CD4-positive, alpha-beta memory T cell (primary cell): ENCODE measurements around the gene SAV1. TPM values are rescaled to one million over a fixed set of nuclear protein-coding genes. Genes with fewer than 3 reads are reported as not detected.
"Not testable (repeated sequence)": the region's sequence is repeated elsewhere in the genome, so short reads cannot be mapped to it uniquely, and the experiment has no call there.

Source experiments
- CTCF ChIA-PET: fragments of 350-600 bp; sonication (Branson Sonifier 250); formaldehyde crosslinking; loops from one replicate; lab custom pipeline; 2021; ENCODE audit warnings: inconsistent platforms; ENCODE audit not compliant: partially characterized antibody; lab: Charles Lee
- POLR2A ChIA-PET: fragments of 350-600 bp; sonication (Branson Sonifier 250); formaldehyde crosslinking; loops from one replicate; lab custom pipeline; 2021; ENCODE audit not compliant: partially characterized antibody; lab: Charles Lee
- DNase-seq, 5 donors: peaks; one replicate each; pipeline versions ENCODE4 v3.0.0 to v3.0.0-alpha.2; 2020 to 2022; ENCODE audit warnings: mixed read lengths in 1 of 5
- H3K27ac ChIP-seq: one replicate; pipeline ENCODE4 v1.7.0; 2013; ENCODE audit warnings: low read depth, low read length
- H3K27me3 ChIP-seq: 2 replicates; pipeline ENCODE4 v1.7.0; 2013; ENCODE audit warnings: mild to moderate bottlenecking, low read length, moderate library complexity; ENCODE audit not compliant: insufficient read depth
- H3K36me3 ChIP-seq: 2 replicates; pipeline ENCODE4 v1.7.0; 2013; ENCODE audit warnings: mild to moderate bottlenecking, low read length, moderate library complexity; ENCODE audit not compliant: insufficient read depth
- H3K4me1 ChIP-seq: 2 replicates; pipeline ENCODE4 v1.7.0; 2013; ENCODE audit warnings: mild to moderate bottlenecking, low read length, moderate library complexity; ENCODE audit not compliant: insufficient read depth
- H3K4me3 ChIP-seq, 2 donors: one replicate each; pipeline ENCODE4 v1.7.0; 2013; ENCODE audit warnings: low read length in 2 of 2, mild to moderate bottlenecking in 1 of 2
- H3K9me3 ChIP-seq, 2 donors: one replicate each; pipeline ENCODE4 v1.7.0; 2013; ENCODE audit warnings: low read length in 2 of 2, control low read depth in 1 of 2; ENCODE audit not compliant: control insufficient read depth in 1 of 2
- H3K27ac Mint-ChIP-seq, 7 donors: one replicate each; pipeline ENCODE4 v1.8.0; 2020 to 2021; ENCODE audit warnings: mixed read lengths in 7 of 7, mild to moderate bottlenecking in 6 of 7, inconsistent platforms in 3 of 7, moderate library complexity in 3 of 7
- H3K27me3 Mint-ChIP-seq, 2 donors: one replicate each; pipeline ENCODE4 v1.8.0; 2020 to 2021; ENCODE audit warnings: mixed read lengths in 2 of 2
- H3K36me3 Mint-ChIP-seq, 2 donors: one replicate each; pipeline ENCODE4 v1.8.0; 2020 to 2021; ENCODE audit warnings: mixed read lengths in 2 of 2, inconsistent platforms in 1 of 2, mild to moderate bottlenecking in 1 of 2
- H3K4me1 Mint-ChIP-seq, 4 donors: one replicate each; pipeline ENCODE4 v1.8.0; 2020 to 2021; ENCODE audit warnings: mixed read lengths in 4 of 4, mild to moderate bottlenecking in 1 of 4
- H3K4me3 Mint-ChIP-seq, 8 donors: one replicate each; pipeline ENCODE4 v1.8.0; 2020 to 2021; ENCODE audit warnings: mixed read lengths in 8 of 8, mild to moderate bottlenecking in 7 of 8, moderate library complexity in 6 of 8, inconsistent platforms in 3 of 8
- H3K9me3 Mint-ChIP-seq, 8 donors: one replicate each; pipeline ENCODE4 v1.8.0; 2020 to 2021; ENCODE audit warnings: mixed read lengths in 8 of 8, mild to moderate bottlenecking in 5 of 8, inconsistent platforms in 3 of 8, moderate library complexity in 1 of 8
- intact Hi-C: fragments of 100-400 bp; cut with micrococcal nuclease; formaldehyde crosslinking; loops from one replicate; pipeline ENCODE4 v1.15.1; 2023
- polyA plus RNA-seq, 2 donors: library from polyadenylated mRNA; unstranded; fragments of 300-500 nt; fragmentation: Illumina TruSeq; gene quantifications; one replicate each; pipeline ENCODE4 v1.2.3, GENCODE V29; 2021
- total RNA-seq, 2 experiments: library from RNA; stranded (reverse); gene quantifications; one replicate each; pipeline ENCODE4 v1.2.3, GENCODE V29; 2021

The SAV1 gene
- total and polyA plus RNA-seq, 4 experiments from 2014 or later, result 13.3 to 14.5 (median 14.0) TPM

GRCh38 chr14:50666772-50667683 lies 1.1 kb downstream of the SAV1 start:
- peak in 4 of 5 donors; percentile 43 to 68 (median 54) for DNase-seq
- H3K4me3 ChIP-seq, result peak overlapping the region; percentile 48 to 70
- Mint-ChIP-seq H3K4me1 (peaks cover 15 to 24% (median 21%) of the 10 kb centered on the region in 4 donors), H3K27me3 (no peaks in the 10 kb centered on the region), H3K9me3 (peaks cover 0 to 1% (median 0%) of the 10 kb centered on the region in 8 donors), H3K27ac (peak overlapping the region in 6 of 7 donors; percentile 89 to 95 (median 92)), H3K4me3 (peak overlapping the region in 2 of 8 donors; percentile 94 to 96), H3K36me3 (peaks cover 9 to 12% of the 10 kb centered on the region in 2 donors)
- ChIA-PET POLR2A (interaction anchor here (0.7 kb wide), 1 partner anchor 432 kb away, joined by 3 read pairs; no protein-coding TSS in a partner anchor), CTCF (interaction anchor here (1.2 to 1.3 kb wide), 2 partner anchors 124 to 135 kb away, joined by 3 read pairs; no protein-coding TSS in a partner anchor)
- peak overlapping the region; percentile 52 for H3K27ac ChIP-seq
- peaks cover 19% of the 10 kb centered on the region for H3K4me1 ChIP-seq
- H3K36me3 ChIP-seq, result no peaks in the 10 kb centered on the region
- no peaks in the 10 kb centered on the region for H3K9me3 ChIP-seq
- H3K27me3 ChIP-seq, result no peaks in the 10 kb centered on the region
- intact Hi-C loops, result loop anchor here (5.0 kb wide), 2 partner anchors 60 to 165 kb away; partner anchors contain the start of gene NIN

GRCh38 chr14:50665300-50665699 lies 2.8 kb downstream of the SAV1 start:
- H3K27me3 Mint-ChIP-seq, H3K9me3 ChIP-seq, H3K4me3 Mint-ChIP-seq, CTCF ChIA-PET, H3K9me3 Mint-ChIP-seq, H3K27me3 ChIP-seq, POLR2A ChIA-PET, H3K4me3 ChIP-seq, DNase-seq, H3K36me3 ChIP-seq, H3K27ac Mint-ChIP-seq, H3K27ac ChIP-seq: not testable (repeated sequence)
- Mint-ChIP-seq H3K36me3 (peaks cover 14 to 22% of the 10 kb centered on the region in 2 donors), H3K4me1 (peaks cover 15 to 25% (median 21%) of the 10 kb centered on the region in 4 donors)
- intact Hi-C loops, result loop anchor here (5.0 kb wide), 2 partner anchors 62 to 167 kb away; partner anchors contain the start of gene NIN
- H3K4me1 ChIP-seq, result peaks cover 19% of the 10 kb centered on the region

GRCh38 chr14:50664579-50664978 lies 3.5 kb downstream of the SAV1 start:
- H3K27ac Mint-ChIP-seq, H3K9me3 ChIP-seq, intact Hi-C loops, H3K4me3 Mint-ChIP-seq, H3K9me3 Mint-ChIP-seq, H3K27ac ChIP-seq, H3K36me3 ChIP-seq, DNase-seq, H3K4me3 ChIP-seq, POLR2A ChIA-PET, H3K27me3 Mint-ChIP-seq, H3K27me3 ChIP-seq, CTCF ChIA-PET: not testable (repeated sequence)
- H3K4me1 Mint-ChIP-seq, result peaks cover 15 to 29% (median 24%) of the 10 kb centered on the region in 4 donors
- H3K4me1 ChIP-seq, result peaks cover 19% of the 10 kb centered on the region
- H3K36me3 Mint-ChIP-seq, result peaks cover 17 to 22% of the 10 kb centered on the region in 2 donors

- Mint-ChIP-seq H3K27ac (peak overlapping the region in 1 of 7 donors; percentile 66), H3K4me1 (peaks cover 7 to 19% (median 11%) of the 10 kb centered on the region in 4 donors), H3K9me3 (no peaks in the 10 kb centered on the region), H3K4me3 (no peak overlapping the region), H3K27me3 (no peaks in the 10 kb centered on the region), H3K36me3 (peaks cover 11 to 18% of the 10 kb centered on the region in 2 donors)
- CTCF ChIA-PET, result no interaction called here
- no peak overlapping the region for H3K4me3 ChIP-seq
- no peaks in the 10 kb centered on the region for H3K9me3 ChIP-seq
- H3K27me3 ChIP-seq, result no peaks in the 10 kb centered on the region
- POLR2A ChIA-PET, result interaction anchor here (0.5 kb wide), 1 partner anchor 31 kb away, joined by 3 read pairs; no protein-coding TSS in a partner anchor
- intact Hi-C loops, result no loop called here
- H3K4me1 ChIP-seq, result no peaks in the 10 kb centered on the region
- no peak for DNase-seq
- no peaks in the 10 kb centered on the region for H3K36me3 ChIP-seq
- H3K27ac ChIP-seq, result no peak overlapping the region
Observed at GRCh38 chr14:50659327-50659974, 8.7 kb downstream of the SAV1 start.

GRCh38 chr14:50658203-50658602 lies 9.9 kb downstream of the SAV1 start:
- intact Hi-C loops, result no loop called here
- peaks cover 5 to 16% (median 6%) of the 10 kb centered on the region in 4 donors for H3K4me1 Mint-ChIP-seq
- H3K9me3 Mint-ChIP-seq, result no peaks in the 10 kb centered on the region
- H3K4me3 Mint-ChIP-seq, result no peak overlapping the region
- H3K27ac Mint-ChIP-seq, result peak overlapping the region in 1 of 7 donors; percentile 16
- Histone ChIP-seq H3K36me3 (no peaks in the 10 kb centered on the region), H3K27ac (no peak overlapping the region), H3K4me3 (no peak overlapping the region), H3K9me3 (no peaks in the 10 kb centered on the region), H3K4me1 (no peaks in the 10 kb centered on the region), H3K27me3 (no peaks in the 10 kb centered on the region)
- POLR2A ChIA-PET, result no interaction called here
- no peak for DNase-seq
- CTCF ChIA-PET, result interaction anchor here (0.9 kb wide), 1 partner anchor 202 kb away, joined by 3 read pairs; no protein-coding TSS in a partner anchor
- no peaks in the 10 kb centered on the region for H3K27me3 Mint-ChIP-seq
- peaks cover 7 to 15% of the 10 kb centered on the region in 2 donors for H3K36me3 Mint-ChIP-seq

GRCh38 chr14:50657753-50658152 lies 10.4 kb downstream of the SAV1 start:
- Mint-ChIP-seq H3K4me1 (peaks cover 3 to 13% (median 5%) of the 10 kb centered on the region in 4 donors), H3K27me3 (no peaks in the 10 kb centered on the region), H3K36me3 (peaks cover 5 to 15% of the 10 kb centered on the region in 2 donors), H3K27ac (no peak overlapping the region), H3K9me3 (no peaks in the 10 kb centered on the region), H3K4me3 (no peak overlapping the region)
- intact Hi-C loops, result no loop called here
- POLR2A ChIA-PET, result no interaction called here
- DNase-seq, result no peak
- H3K27me3 ChIP-seq, result no peaks in the 10 kb centered on the region
- H3K4me3 ChIP-seq, result no peak overlapping the region
- no peak overlapping the region for H3K27ac ChIP-seq
- no peaks in the 10 kb centered on the region for H3K9me3 ChIP-seq
- H3K36me3 ChIP-seq, result no peaks in the 10 kb centered on the region
- CTCF ChIA-PET, result interaction anchor here (0.9 kb wide), 1 partner anchor 203 kb away, joined by 3 read pairs; no protein-coding TSS in a partner anchor
- no peaks in the 10 kb centered on the region for H3K4me1 ChIP-seq
